HCT116 (cell line): ENCODE results near the gene MGAM2.

Experiments used
- CTCF ChIP-seq, 3 experiments: fragments of 200-600 bp in 1 of 3; sonication (generic) in 1 of 3; IDR thresholded peaks in 2 of 3; conservative IDR thresholded peaks in 1 of 3; 2 replicates each; pipeline ENCODE4 v1.5.1; 2012 to 2017; ENCODE audit warnings: low read depth in 2 of 3, low read length in 2 of 3, antibody characterized with exemption in 1 of 3, borderline replicate concordance in 1 of 3, control low read depth in 1 of 3, mild to moderate bottlenecking in 1 of 3, mixed read lengths in 1 of 3, mixed run types in 1 of 3, moderate library complexity in 1 of 3; ENCODE audit not compliant: insufficient read depth in 1 of 3
- EZH2 ChIP-seq: fragments of 200-600 bp; sonication (generic); IDR thresholded peaks from 2 replicates; pipeline ENCODE4 v1.6.1; 2017; ENCODE audit warnings: antibody characterized with exemption, mixed run types
- JUND ChIP-seq: IDR thresholded peaks from 2 replicates; pipeline ENCODE4 v1.6.1; 2012
- POLR2AphosphoS5 ChIP-seq: IDR thresholded peaks from 2 replicates; pipeline ENCODE4 v1.6.1; 2011; ENCODE audit warnings: mild to moderate bottlenecking, low read depth, low read length, moderate library complexity

- TF ChIP-seq CTCF (IDR thresholded peaks at IDR 0.05 in 2 of 3, conservative IDR thresholded peaks at IDR 0.05 in 1 of 3; ENCODE audit: borderline replicate concordance in 1 of 3, insufficient read depth in 1 of 3, low read depth in 2 of 3, low read length in 2 of 3) (no peak), EZH2 (no peak), POLR2AphosphoS5 (no peak), JUND (no peak)
These were observed 34.6 kb downstream of the MGAM2 start for GRCh38 chr7:142146124-142146523.
